HG02852 (cell line): ENCODE data around the gene CDC42EP4.

Experiments used
- ATAC-seq: cut with Tn5 transposase; IDR thresholded peaks from one replicate; pipeline ENCODE4 v1.9.1; 2021; ENCODE audit warnings: mild to moderate bottlenecking, moderate library complexity; ENCODE audit not compliant: unreplicated experiment

The CDC42EP4 gene, protein sequence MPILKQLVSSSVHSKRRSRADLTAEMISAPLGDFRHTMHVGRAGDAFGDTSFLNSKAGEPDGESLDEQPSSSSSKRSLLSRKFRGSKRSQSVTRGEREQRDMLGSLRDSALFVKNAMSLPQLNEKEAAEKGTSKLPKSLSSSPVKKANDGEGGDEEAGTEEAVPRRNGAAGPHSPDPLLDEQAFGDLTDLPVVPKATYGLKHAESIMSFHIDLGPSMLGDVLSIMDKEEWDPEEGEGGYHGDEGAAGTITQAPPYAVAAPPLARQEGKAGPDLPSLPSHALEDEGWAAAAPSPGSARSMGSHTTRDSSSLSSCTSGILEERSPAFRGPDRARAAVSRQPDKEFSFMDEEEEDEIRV

DNA sequence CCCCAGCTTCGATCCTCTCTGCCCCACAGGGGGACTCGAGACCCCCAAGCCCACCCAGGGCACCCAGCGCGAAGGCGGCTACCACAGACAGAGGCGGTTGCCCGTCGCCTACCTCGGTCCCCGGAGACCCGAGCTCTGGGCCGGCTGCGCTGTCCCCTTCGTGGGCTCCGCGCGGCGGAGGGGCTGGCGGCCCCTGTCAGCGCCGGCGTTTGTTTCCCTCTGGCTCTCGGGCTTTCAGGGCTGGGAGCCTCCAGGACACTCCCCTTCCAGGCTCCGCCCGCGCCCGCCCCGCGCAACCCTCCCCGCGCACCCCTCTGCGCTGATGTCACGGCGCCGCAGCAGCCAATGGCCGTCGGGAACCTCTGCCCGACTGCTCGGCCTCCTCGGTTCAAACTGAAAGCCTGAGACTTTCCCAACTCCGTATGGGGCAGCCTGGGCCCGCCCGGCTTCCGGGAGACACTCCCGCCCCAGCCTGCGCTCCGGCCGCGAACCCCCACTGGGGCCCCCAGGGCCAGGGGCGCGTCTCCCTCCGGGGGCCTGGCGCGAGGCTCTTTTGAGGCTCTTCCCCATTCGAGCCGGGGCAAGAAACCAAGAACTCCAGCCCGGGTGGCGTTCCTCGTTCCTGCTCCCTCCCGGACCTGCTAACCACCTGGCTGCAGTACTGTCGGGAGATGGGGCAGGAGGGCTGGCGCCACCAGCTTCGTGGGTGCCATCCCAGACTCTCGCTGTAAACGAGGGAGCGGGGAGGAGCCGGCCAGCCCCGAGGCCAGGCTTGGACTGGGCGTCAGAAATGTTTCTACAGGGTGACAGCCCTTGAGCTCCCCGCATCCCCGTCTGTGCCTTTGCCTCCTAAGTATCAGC lies at the start of gene CDC42EP4:
Gene CDC42EP4, minus strand, starts transcription at position 221 of the 861 bp plus-strand sequence. CDS start 25,501 bp downstream, outside the sequence.
- peak; percentile 94 for ATAC-seq

DNA sequence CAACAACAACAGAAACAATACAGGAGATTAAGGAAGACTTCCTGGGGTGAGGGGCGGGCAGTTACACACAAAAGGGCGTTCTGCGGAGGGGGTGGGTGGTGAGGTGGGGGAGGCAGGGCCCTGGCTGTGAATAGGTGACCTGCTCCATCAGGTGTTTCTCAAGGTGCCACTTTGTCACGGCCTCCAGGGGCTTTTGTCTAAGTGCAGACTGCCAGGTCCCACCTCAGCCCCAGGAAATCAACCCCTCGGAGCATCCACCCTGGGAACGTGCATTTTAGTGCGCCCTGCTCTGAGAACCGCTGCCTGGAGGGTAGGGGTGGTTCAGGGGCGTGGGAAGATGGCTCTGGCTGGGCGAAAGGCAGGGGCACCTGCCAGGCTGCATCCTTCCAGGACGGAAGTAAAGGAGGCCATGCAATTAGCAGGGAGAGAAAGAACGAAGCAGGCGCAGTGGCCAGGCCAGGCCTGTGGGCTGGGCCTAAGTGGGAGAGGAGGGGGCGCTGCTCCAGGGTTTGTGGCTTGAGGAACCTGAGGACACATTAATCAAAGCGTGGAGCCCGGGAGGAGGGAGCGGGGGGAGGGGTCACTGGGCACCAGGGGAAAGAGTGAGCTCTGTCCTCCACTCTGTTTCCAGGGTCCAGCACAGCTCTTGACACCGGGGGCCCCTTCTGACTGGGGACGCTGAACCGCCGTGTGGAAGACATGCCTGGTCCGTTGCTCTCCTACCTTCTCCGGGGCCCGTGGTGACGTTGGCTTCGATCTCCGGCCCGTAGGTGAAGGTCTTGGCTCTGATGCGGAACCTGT lies 49.4 kb upstream of the CDC42EP4 start:
- no peak for ATAC-seq

DNA sequence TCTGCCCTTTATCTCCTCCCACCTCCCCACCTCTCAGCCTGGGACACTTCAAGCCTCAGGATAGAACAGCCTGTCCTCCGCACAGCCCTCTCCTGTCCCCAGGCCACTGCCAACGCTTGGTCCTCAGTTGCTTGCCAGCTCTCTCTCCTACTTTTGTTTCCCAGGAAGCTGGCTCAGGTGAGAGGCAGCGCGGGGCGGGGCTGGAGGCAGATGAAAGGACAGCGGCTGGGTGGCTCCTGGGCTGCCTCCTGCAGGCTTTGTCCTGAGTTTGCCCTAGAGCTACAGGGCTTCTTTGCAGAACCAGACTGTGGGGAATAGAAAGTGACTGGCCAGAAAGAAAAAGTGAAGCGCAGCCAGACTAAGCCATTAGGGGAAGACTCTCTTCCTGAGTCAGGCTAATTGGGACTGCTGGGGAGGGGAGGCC lies 48.2 kb upstream of the CDC42EP4 start:
- no peak for ATAC-seq

DNA sequence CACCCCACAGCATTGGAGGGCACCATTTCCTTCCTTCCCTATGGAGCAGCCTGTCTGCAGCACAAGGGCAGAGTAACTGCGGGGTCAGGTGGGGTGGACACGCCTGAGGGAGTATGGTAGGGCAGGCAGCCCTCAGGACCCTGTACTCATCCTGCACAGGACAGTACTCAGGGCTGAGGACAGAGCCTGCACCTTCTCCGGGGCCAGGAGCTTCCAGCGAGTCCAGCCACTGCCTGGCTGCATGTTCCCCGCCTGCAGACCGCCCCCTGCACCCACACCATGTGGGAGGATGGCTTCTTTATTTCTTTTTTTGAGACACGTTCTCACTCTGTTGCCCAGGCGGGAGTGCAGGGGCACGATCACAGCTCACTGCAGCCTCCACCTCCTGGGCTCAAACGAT lies 47.6 kb upstream of the CDC42EP4 start:
- ATAC-seq = no peak

DNA sequence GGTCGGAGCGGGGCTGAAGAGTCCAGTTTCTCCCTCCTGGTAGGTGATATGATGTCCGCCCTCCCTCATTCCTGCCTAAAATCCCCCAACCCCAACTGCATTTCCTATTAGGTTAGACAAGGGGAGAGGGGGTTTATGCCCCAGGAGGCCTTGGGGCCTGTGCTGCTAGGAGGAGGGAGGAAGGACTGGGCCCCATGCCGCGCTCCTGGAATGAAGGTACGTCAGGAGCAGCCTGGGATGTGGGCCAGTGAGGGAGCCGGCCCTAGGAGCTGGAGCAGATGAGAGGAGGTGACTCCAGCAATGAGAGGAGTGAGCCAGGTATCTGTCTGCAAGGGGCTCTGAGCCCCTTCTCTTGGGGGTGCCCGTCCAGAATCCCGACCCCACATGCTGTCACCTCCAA lies 46.9 kb upstream of the CDC42EP4 start:
- no peak for ATAC-seq

DNA sequence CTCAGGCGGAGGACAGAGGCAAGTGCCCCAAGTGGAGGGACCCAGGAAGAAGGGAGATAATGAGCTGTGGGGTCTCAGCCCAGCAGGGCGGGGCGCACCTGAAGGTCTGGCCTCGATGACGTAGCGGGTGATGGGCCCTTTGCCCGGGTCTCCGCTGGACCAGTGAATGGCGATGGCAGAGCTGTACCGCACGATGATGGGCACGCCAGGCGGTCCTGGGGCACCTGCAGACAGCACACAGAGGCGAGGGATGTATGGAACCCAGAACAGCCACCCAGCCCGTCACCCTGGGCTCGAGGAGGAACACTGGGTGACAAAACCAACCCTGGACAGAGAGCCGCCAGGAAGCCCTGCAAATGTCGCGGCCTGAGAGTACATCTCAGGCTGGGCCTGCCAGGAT lies 46.2 kb upstream of the CDC42EP4 start:
- ATAC-seq = no peak

DNA sequence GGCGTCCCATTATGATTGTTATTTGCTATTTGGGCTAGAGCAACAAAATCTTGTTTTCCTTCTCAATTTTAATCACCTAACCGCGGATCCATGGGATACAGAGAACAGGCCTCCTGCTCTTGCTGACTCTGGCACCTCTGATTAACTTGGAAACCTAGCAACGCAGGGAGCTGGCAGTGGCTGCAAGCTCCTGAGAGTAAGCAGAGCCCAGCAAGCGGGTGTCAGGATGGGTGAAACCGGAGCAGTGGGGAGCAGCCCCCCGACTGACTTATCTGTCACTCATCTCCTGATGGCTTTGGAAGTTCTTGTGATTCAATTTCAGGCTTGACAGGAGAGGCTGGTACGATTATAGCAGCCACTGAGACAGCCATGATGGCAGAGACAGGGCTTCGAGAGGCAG lies 45.5 kb upstream of the CDC42EP4 start:
- no peak for ATAC-seq

DNA sequence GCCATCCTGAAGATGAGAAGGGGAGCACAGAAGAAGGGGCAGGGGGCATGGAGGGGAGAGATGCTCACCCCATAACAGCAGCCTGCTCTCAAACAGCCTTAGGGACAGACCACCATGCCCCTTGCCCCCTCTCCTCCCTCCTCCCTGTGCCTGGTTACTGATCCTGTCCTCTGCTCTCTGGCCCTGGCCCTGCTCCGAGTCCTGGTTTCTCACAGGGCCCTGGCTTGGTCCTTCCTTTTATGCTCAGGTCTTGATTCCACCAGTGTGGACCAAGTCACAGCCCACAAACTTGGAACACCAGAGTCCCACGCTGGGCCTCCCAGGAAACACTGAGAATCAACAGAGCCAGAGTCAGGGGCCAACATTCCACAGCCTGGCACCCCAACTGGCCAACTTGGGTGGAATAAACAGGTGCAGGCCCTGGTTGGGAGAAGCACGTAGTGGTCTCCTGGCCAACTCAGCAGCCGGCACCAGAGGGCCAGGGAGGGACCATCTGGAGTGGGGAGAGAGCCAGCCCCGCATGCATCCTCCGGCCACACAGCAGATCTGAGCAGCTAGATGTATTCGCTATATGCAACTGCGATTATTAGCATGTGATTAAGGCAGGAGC lies 44.9 kb upstream of the CDC42EP4 start:
- ATAC-seq = no peak

DNA sequence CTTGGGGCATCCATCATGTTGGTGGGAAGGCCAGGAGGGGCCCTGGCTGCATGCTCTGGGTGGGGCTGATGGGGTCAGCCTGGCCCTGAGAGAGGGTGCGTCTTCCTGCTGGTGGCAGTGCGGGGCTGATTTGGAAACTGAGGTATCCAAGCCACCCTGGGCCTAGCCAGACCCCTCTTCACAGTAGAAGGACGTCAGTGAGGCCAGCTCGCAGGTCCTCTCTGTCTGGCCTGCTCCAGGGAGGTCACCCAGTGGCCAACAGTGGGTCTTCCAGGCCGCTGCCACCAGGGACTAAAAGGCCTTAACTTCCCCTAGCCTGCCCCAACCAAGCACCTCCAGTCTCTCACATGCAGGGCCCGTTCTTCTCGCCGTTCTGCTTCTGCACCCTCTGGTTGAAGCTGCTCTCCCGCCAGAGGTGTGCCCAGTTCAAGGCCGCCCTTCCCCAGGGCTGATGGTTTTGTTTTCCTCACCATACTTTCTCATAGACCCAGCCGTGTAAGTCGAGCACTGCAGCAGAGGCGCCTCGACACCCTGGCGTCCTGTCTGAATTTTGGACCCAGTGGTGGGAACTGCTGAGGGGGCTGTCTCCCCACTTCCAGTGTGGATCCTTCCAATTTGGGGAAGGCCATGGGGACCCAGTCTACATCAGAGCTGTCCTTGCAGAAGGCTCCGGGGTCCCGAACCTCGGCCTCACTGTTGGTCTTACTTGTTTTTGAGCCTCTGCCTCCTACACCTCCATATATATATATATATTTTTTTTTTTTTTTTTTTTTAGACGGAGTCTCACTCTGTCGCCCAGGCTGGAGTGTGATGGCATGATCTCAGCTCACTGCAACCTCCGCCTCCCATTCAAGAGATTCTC lies 42.9 kb upstream of the CDC42EP4 start:
- ATAC-seq = no peak

DNA sequence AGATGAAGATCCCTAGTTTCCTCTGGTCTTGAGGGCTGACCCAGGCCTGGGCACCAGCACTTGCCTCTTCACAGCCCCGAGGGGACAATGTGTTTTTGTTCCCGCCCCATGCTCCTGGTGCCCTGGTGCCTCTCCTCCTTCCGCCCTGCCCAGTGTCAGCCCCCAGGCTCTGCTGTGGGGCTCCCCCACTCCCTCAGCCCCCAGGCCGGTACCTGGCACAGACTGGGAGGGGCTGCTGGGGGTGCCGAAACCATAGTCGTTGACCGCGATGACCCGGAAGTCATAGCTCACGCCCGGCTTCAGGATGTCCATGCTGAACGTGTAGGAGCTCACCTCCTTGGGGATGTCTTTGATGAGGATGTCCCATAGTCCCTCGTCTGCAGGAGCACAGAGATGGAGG lies 40.5 kb upstream of the CDC42EP4 start:
- no peak for ATAC-seq

DNA sequence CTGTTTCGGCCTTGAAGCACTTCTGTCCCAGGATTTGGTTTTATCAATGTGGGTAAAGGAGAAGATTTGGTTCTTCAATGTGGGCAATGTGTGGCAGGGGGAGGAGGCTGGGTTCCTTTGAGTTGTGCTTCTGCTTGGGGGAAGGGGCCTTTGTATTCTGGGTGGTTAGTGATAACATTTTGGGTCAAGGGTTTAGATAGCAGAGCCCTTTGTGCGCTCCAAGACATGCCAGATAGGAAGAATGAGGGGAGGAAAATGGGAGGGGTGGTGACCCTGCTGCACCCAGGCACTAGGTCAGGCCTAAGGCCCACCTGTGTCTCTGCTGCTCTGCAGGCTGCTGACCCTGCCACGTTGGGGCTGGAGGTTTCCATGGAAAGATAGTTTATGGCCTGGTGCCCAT lies 40.0 kb upstream of the CDC42EP4 start:
- ATAC-seq = no peak

DNA sequence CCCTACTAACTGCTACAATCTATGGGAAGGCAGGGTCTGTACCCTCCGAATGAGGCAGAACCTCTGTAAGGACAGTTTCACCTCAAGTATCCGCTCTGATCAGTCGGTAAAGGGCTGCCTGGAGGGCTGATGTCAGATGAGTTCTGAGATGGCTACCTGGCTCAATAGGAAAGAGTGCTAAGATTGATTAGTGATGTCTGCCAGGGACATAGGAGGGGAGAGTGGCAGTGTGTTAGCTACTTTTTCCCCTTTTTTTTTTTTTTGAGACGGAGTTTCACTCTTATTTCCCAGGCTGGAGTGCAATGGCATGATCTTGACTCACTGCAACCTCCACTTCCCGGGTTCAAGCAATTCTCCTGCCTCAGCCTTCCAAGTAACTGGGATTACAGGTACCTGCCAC lies 39.1 kb upstream of the CDC42EP4 start:
- ATAC-seq = no peak

DNA sequence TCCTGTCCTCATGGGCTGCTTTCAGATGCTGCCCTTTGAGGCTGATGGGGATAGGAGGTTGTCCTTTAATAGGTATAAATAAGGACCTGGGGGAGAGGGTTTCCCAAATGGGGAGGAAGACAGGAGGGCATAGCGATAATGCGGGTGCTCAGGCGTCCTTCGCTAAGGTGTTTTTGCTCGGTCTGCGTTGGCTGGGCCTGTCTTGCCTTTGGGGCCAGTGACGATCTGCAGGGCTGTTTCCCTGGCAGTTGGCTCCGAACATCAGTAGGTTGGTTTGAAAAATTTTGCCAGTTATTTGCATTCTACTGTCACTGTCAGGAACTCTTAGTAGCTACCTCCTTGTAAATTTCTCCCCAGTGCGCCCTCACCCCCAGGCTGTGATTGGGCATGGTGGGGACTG lies 37.8 kb upstream of the CDC42EP4 start:
- no peak for ATAC-seq

DNA sequence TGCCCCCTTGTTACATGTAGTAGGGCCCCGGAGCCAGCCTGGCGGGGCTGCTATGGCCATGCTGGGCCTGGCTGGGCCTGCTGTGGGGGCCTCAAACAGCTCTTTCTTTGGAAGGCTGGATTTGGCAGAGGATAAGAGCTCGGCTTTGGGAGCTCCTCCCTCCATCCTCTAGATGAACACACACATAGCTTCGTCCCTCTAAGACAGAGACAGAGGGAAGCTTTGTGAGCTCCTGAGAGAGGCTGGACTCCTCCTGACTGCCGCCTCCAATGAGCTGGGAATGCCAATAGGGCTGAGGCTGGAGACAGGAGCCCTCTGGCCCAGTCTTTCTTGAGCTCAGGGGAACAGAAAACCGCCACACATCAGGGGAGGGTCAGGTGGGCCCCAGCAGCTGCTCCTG lies 37.3 kb upstream of the CDC42EP4 start:
- no peak for ATAC-seq

DNA sequence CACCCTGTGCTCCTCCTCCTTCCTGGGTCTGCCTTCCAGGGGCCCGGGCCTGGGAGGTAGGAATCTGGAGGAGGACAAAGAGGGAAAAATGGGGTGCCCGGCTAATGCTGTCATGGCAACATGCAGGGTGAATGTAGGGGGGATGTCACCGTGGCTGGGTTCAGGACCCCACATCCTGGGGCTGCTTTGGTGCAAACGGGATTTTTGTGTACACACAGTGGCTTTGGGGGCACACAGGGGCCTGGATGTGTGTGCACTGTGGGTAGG lies 37.0 kb upstream of the CDC42EP4 start:
- ATAC-seq = no peak

DNA sequence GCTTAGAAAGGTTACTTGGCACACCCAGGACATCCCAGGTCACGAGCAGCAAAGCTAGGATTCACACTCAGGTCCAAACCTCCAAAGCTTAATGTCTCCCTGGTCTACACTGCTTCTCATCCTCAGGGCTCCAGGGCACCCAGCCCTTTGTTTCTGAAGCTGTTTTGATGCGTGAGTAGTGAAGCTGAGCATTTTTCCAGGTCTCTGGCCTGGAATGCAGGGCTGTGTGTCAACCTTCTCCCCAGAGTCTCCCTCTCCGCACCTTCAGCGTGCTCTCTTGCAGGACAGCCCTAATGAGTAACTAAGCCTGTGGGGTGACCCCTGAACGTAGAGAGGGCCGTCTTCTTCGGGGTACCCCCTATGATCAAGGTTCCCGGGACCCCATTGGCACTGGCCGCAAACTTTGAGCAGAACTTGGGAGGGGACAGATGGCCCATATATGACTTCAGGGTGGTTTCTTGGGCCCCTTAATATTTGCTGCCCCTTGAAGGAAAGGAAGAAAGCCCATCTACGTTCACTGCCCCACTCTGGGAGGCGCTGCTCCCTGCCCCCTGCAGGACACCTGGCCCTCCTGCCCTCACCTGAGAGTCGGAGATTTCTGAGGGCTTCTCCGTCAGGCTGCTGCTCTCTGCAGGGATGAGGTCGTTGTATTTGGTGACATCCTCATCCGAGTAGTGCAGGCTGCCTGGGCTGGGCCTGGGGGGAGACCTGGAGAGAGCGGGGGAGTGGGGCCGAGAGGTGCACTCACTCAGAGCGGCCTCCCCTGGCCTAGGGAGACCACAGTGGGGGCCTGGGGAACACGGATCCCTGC lies 36.4 kb upstream of the CDC42EP4 start:
- ATAC-seq = no peak

DNA sequence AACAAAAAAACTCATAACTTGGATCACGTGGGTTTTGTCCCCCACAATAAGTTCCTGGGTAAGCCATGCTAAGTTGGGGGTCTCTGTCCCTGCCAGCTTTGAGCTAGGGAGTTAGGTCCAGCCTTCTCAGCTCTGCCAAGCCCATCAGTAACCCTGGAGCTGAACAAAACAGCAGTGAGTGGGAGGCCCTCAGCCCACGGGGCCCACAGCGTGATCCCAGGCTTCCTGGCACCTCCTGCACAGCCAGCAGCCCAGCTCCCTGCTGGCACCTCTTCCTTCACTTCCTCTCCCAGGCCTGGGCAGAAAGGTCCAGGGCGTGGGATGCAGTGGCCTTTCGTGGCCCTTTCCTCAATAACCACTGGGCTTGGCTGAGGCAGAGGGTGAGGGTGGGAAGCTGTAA lies 35.5 kb upstream of the CDC42EP4 start:
- no peak for ATAC-seq

DNA sequence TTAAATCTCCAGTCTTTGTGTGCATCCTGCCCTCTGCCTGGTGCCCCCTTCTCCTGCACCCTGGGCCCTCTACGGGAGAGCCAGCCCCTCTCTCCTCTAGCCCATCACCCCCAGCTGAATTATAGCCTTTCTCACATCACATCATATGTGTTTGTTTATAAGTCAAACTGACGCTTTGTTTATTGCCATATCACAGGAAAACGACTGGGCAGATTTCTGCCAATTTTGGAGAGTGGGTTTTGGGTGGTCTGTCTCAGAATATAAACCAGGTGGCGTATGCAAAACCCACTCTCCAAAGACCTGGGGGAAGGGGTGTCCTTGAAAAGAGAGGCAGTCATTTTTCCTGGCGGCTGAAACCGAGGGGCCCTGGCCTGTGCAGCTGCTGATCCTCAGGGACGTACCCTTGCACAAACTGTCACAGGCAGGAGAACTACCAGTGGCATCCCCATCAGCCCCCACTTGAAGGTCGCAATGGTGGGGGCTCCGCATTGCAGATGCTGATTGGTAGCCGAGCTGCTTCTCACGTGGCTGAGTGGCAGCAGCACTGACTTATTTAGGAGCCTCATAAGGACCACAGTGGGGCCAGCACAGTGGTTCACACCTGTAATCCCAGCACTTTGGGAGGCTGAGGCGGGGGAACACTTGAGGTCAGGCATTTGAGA lies 34.8 kb upstream of the CDC42EP4 start:
- ATAC-seq = no peak
